ENCODE results near the gene MIER2.
A peak's percentile ranks its signal among the peaks of the same experiment; 100 is the strongest.

The MIER2 gene

GRCh38 chr19:293436-294110, 51.0 kb downstream of the MIER2 start:
- no peak overlapping the region for H2BK12ac ChIP-seq (ENCODE audit: low read length)
- no peak overlapping the region for H3K14ac ChIP-seq (ENCODE audit: low read length)
- no peak overlapping the region for H3K23ac ChIP-seq (ENCODE audit: low read depth, low read length, poor library complexity)
- no CpG with 5 or more reads among the region's 14 CpGs for WGBS, 2 donors (ENCODE audit: extremely low coverage in 2 of 2, insufficient read length in 2 of 2, insufficient replicate concordance in 1 of 2)
- H3K79me1 ChIP-seq (ENCODE audit: low read depth, low read length), result no peaks in the 10 kb centered on the region
- no peak overlapping the region for H4K91ac ChIP-seq (ENCODE audit: low read depth, low read length, poor library complexity)
- no peak overlapping the region for H3K4me2 ChIP-seq (ENCODE audit: insufficient read depth, low read length, poor library complexity, severe bottlenecking)
- no peak overlapping the region for H4K8ac ChIP-seq (ENCODE audit: low read depth, low read length)
- no peak overlapping the region for H2AFZ ChIP-seq (ENCODE audit: low read length)
- no peak overlapping the region for H2BK15ac ChIP-seq (ENCODE audit: low read length)
- H3K4ac ChIP-seq (ENCODE audit: low read length), result no peak overlapping the region
- H3K27me3 ChIP-seq (ENCODE audit: control insufficient read depth in 3 of 3, insufficient read depth in 3 of 3, low read depth in 1 of 3, low read length in 3 of 3), result peaks cover 16 to 71% (median 55%) of the 10 kb centered on the region in 3 experiments
- H3K36me3 ChIP-seq (replicated peaks in 1 of 2; ENCODE audit: control insufficient read depth in 2 of 2, insufficient read depth in 2 of 2, low read length in 2 of 2), result no peaks in the 10 kb centered on the region
- peaks cover 14% of the 10 kb centered on the region in 2 donors for H3K4me1 ChIP-seq (ENCODE audit: control insufficient read depth in 2 of 2, insufficient read depth in 1 of 2, low read depth in 1 of 2, low read length in 2 of 2)
- no peak overlapping the region for H3K4me3 ChIP-seq (ENCODE audit: low read length in 2 of 2)
- H3K9me3 ChIP-seq (replicated peaks in 1 of 2; ENCODE audit: control insufficient read depth in 2 of 2, insufficient read depth in 1 of 2, low read depth in 1 of 2, low read length in 2 of 2), result peaks cover 2 to 13% of the 10 kb centered on the region in 2 donors
- no peak overlapping the region for H2BK120ac ChIP-seq (ENCODE audit: low read depth, low read length)
- no peak overlapping the region for H3K27ac ChIP-seq (replicated peaks; ENCODE audit: low read length)
- H2AK5ac ChIP-seq (ENCODE audit: low read depth, low read length), result no peak overlapping the region
- H2BK5ac ChIP-seq (ENCODE audit: low read length), result no peak overlapping the region
- DNase-seq (ENCODE audit: low spot score), result no peak
- no peak overlapping the region for H3K9ac ChIP-seq (ENCODE audit: low read depth, low read length, poor library complexity)
- H3K18ac ChIP-seq (ENCODE audit: low read length), result no peak overlapping the region

GRCh38 chr19:292951-293350, 51.6 kb downstream of the MIER2 start:
- no peak overlapping the region for H2BK120ac ChIP-seq (ENCODE audit: low read depth, low read length)
- peaks cover 16 to 74% (median 55%) of the 10 kb centered on the region in 3 experiments for H3K27me3 ChIP-seq (ENCODE audit: control insufficient read depth in 3 of 3, insufficient read depth in 3 of 3, low read depth in 1 of 3, low read length in 3 of 3)
- H2AK5ac ChIP-seq (ENCODE audit: low read depth, low read length), result peak overlapping the region; percentile 5
- H3K18ac ChIP-seq (ENCODE audit: low read length), result no peak overlapping the region
- H2BK5ac ChIP-seq (ENCODE audit: low read length), result no peak overlapping the region
- H3K23ac ChIP-seq (ENCODE audit: low read depth, low read length, poor library complexity), result no peak overlapping the region
- WGBS, 2 donors (ENCODE audit: extremely low coverage in 2 of 2, insufficient read length in 2 of 2, insufficient replicate concordance in 1 of 2), result no CpG with 5 or more reads among the region's 4 CpGs
- no peak overlapping the region for H4K8ac ChIP-seq (ENCODE audit: low read depth, low read length)
- no peak overlapping the region for H2BK12ac ChIP-seq (ENCODE audit: low read length)
- no peak overlapping the region for H4K91ac ChIP-seq (ENCODE audit: low read depth, low read length, poor library complexity)
- no peak for DNase-seq (ENCODE audit: low spot score)
- H2BK15ac ChIP-seq (ENCODE audit: low read length), result no peak overlapping the region
- H3K4ac ChIP-seq (ENCODE audit: low read length), result no peak overlapping the region
- peaks cover 14% of the 10 kb centered on the region in 2 donors for H3K4me1 ChIP-seq (ENCODE audit: control insufficient read depth in 2 of 2, insufficient read depth in 1 of 2, low read depth in 1 of 2, low read length in 2 of 2)
- no peak overlapping the region for H3K27ac ChIP-seq (replicated peaks; ENCODE audit: low read length)
- H3K9me3 ChIP-seq (replicated peaks in 1 of 2; ENCODE audit: control insufficient read depth in 2 of 2, insufficient read depth in 1 of 2, low read depth in 1 of 2, low read length in 2 of 2), result peaks cover 2 to 13% of the 10 kb centered on the region in 2 donors
- no peak overlapping the region for H3K9ac ChIP-seq (ENCODE audit: low read depth, low read length, poor library complexity)
- H3K14ac ChIP-seq (ENCODE audit: low read length), result no peak overlapping the region
- H3K4me3 ChIP-seq (ENCODE audit: low read length in 2 of 2), result no peak overlapping the region
- H3K36me3 ChIP-seq (replicated peaks in 1 of 2; ENCODE audit: control insufficient read depth in 2 of 2, insufficient read depth in 2 of 2, low read length in 2 of 2), result no peaks in the 10 kb centered on the region
- no peak overlapping the region for H3K4me2 ChIP-seq (ENCODE audit: insufficient read depth, low read length, poor library complexity, severe bottlenecking)
- H3K79me1 ChIP-seq (ENCODE audit: low read depth, low read length), result no peaks in the 10 kb centered on the region
- no peak overlapping the region for H2AFZ ChIP-seq (ENCODE audit: low read length)

GRCh38 chr19:292281-292884, 52.2 kb downstream of the MIER2 start:
- Histone ChIP-seq H2BK120ac (ENCODE audit: low read depth, low read length) (no peak overlapping the region), H3K23ac (ENCODE audit: low read depth, low read length, poor library complexity) (peak overlapping the region; percentile 25), H3K9me3 (replicated peaks in 1 of 2; ENCODE audit: control insufficient read depth in 2 of 2, insufficient read depth in 1 of 2, low read depth in 1 of 2, low read length in 2 of 2) (peaks cover 2 to 13% of the 10 kb centered on the region in 2 donors), H3K4me1 (ENCODE audit: control insufficient read depth in 2 of 2, insufficient read depth in 1 of 2, low read depth in 1 of 2, low read length in 2 of 2) (peaks cover 14% of the 10 kb centered on the region in 2 donors), H2BK12ac (ENCODE audit: low read length) (no peak overlapping the region), H3K79me1 (ENCODE audit: low read depth, low read length) (no peaks in the 10 kb centered on the region), H3K36me3 (replicated peaks in 1 of 2; ENCODE audit: control insufficient read depth in 2 of 2, insufficient read depth in 2 of 2, low read length in 2 of 2) (no peaks in the 10 kb centered on the region), H4K91ac (ENCODE audit: low read depth, low read length, poor library complexity) (no peak overlapping the region), H3K27me3 (ENCODE audit: control insufficient read depth in 3 of 3, insufficient read depth in 3 of 3, low read depth in 1 of 3, low read length in 3 of 3) (peaks cover 16 to 76% (median 55%) of the 10 kb centered on the region in 3 experiments), H3K27ac (replicated peaks; ENCODE audit: low read length) (no peak overlapping the region), H2AFZ (ENCODE audit: low read length) (no peak overlapping the region), H3K18ac (ENCODE audit: low read length) (peak overlapping the region; percentile 35), H2BK5ac (ENCODE audit: low read length) (no peak overlapping the region), H3K9ac (ENCODE audit: low read depth, low read length, poor library complexity) (no peak overlapping the region), H3K4me2 (ENCODE audit: insufficient read depth, low read length, poor library complexity, severe bottlenecking) (no peak overlapping the region), H3K14ac (ENCODE audit: low read length) (no peak overlapping the region), H2AK5ac (ENCODE audit: low read depth, low read length) (peak overlapping the region; percentile 5), H4K8ac (ENCODE audit: low read depth, low read length) (no peak overlapping the region), H3K4me3 (ENCODE audit: low read length in 2 of 2) (peak overlapping the region in 1 of 2 donors; percentile 2), H3K4ac (ENCODE audit: low read length) (no peak overlapping the region), H2BK15ac (ENCODE audit: low read length) (no peak overlapping the region)
- WGBS, 2 donors (ENCODE audit: extremely low coverage in 2 of 2, insufficient read length in 2 of 2, insufficient replicate concordance in 1 of 2), result no CpG with 5 or more reads among the region's 15 CpGs
- no peak for DNase-seq (ENCODE audit: low spot score)

DNA sequence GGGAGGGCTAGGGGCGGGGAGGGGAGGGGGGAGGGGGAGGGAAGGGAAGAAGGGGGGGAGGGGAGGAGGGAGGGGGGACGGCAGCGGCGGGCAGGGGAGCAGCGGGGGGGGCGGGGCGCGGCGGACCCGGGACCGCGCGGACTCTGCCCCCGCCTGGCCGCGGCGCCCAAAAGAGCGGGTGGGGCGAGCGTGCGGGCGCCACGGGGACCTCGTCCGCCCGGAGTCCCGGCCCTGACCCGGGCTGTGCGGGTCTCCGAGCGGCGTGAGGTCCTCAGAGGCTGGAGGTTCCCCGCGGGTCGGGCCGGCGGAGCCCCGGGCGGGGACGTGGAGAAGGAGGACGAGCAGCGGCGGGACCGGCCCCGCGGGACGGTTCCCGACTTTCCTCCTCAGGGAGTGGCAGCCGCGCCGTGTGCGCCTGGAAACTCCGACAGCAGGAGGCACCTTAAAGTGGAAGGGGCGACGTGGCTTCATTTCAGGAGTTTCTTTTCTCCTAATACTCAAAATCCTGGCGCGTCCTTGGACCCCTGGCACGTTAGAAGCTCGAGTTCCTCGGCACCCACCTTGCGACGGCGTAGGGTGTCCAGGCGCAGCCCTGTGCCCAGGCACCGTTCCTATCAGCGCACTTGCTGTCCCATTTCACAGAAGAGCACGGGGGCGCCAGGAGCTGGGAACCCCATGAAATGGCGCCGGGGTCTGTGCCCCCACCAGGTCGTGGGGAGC, 52.9 kb downstream of the MIER2 start:
- H3K4me3 ChIP-seq (ENCODE audit: low read length in 2 of 2), result no peak overlapping the region
- no peak overlapping the region for H3K9ac ChIP-seq (ENCODE audit: low read depth, low read length, poor library complexity)
- no peak overlapping the region for H4K8ac ChIP-seq (ENCODE audit: low read depth, low read length)
- no peak overlapping the region for H3K23ac ChIP-seq (ENCODE audit: low read depth, low read length, poor library complexity)
- H3K4me2 ChIP-seq (ENCODE audit: insufficient read depth, low read length, poor library complexity, severe bottlenecking), result no peak overlapping the region
- peaks cover 14% of the 10 kb centered on the region in 2 donors for H3K4me1 ChIP-seq (ENCODE audit: control insufficient read depth in 2 of 2, insufficient read depth in 1 of 2, low read depth in 1 of 2, low read length in 2 of 2)
- H3K36me3 ChIP-seq (replicated peaks in 1 of 2; ENCODE audit: control insufficient read depth in 2 of 2, insufficient read depth in 2 of 2, low read length in 2 of 2), result no peaks in the 10 kb centered on the region
- WGBS, 2 donors (ENCODE audit: extremely low coverage in 2 of 2, insufficient read length in 2 of 2, insufficient replicate concordance in 1 of 2), result no CpG with 5 or more reads among the region's 71 CpGs
- no peak overlapping the region for H2BK15ac ChIP-seq (ENCODE audit: low read length)
- H2BK120ac ChIP-seq (ENCODE audit: low read depth, low read length), result no peak overlapping the region
- H3K14ac ChIP-seq (ENCODE audit: low read length), result no peak overlapping the region
- no peak overlapping the region for H2BK5ac ChIP-seq (ENCODE audit: low read length)
- no peak overlapping the region for H3K18ac ChIP-seq (ENCODE audit: low read length)
- peak overlapping the region; percentile 5 for H2AK5ac ChIP-seq (ENCODE audit: low read depth, low read length)
- no peak overlapping the region for H3K4ac ChIP-seq (ENCODE audit: low read length)
- H2AFZ ChIP-seq (ENCODE audit: low read length), result no peak overlapping the region
- peaks cover 2 to 13% of the 10 kb centered on the region in 2 donors for H3K9me3 ChIP-seq (replicated peaks in 1 of 2; ENCODE audit: control insufficient read depth in 2 of 2, insufficient read depth in 1 of 2, low read depth in 1 of 2, low read length in 2 of 2)
- H3K79me1 ChIP-seq (ENCODE audit: low read depth, low read length), result no peaks in the 10 kb centered on the region
- no peak overlapping the region for H2BK12ac ChIP-seq (ENCODE audit: low read length)
- no peak for DNase-seq (ENCODE audit: low spot score)
- H4K91ac ChIP-seq (ENCODE audit: low read depth, low read length, poor library complexity), result no peak overlapping the region
- no peak overlapping the region for H3K27ac ChIP-seq (replicated peaks; ENCODE audit: low read length)
- H3K27me3 ChIP-seq (ENCODE audit: control insufficient read depth in 3 of 3, insufficient read depth in 3 of 3, low read depth in 1 of 3, low read length in 3 of 3), result peaks cover 16 to 80% (median 55%) of the 10 kb centered on the region in 3 experiments
